NCI-H1694 treated with DMSO at 0.1 percent for 48 hours (cell line): ENCODE data around the gene PBX4.
"Not testable (repeated sequence)": the region's sequence is repeated elsewhere in the genome, so short reads cannot be mapped to it uniquely, and the experiment has no call there.

Experiments used
- DNase-seq: peaks from one replicate; lab custom pipeline; 2025; lab: John Stamatoyannopoulos, UW

PBX4 gene, protein sequence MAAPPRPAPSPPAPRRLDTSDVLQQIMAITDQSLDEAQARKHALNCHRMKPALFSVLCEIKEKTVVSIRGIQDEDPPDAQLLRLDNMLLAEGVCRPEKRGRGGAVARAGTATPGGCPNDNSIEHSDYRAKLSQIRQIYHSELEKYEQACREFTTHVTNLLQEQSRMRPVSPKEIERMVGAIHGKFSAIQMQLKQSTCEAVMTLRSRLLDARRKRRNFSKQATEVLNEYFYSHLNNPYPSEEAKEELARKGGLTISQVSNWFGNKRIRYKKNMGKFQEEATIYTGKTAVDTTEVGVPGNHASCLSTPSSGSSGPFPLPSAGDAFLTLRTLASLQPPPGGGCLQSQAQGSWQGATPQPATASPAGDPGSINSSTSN

DNA sequence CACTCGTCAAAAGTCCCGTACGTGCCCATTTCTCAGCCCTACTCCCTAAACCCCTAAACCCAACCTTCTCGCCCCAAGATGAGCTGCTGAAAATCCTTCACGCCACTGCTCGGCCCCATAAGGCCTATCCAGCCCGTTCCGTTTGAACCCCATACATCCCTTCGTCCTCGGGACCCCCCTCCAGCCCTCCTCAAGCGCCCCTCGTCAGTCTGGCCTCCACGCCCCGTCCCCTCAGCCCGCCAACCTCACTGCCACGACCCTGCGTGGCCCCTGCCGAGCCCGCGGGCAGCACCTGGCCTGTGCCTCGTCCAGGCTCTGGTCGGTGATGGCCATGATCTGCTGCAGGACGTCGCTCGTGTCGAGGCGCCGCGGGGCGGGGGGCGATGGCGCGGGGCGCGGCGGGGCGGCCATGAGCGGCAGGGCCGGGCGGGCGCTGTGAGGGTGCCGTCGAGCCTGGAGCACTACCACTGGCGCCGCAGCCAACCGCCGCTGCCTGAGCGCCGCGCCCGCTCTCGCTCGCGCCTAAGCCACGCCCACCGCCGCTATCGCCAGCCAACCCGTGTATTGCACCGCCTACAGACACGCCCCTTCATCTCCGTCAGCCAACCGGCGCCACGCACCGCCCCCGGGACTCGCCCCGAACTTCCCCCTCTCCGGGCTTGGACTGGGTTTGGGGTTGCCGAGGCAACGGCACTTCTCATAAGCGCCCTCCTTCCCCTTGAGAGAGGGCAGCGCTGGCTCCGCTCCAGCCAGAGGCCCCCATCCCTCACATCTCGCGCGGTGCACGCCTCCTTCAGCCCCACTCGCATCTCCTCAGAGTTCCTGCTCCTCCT is at the start of gene PBX4:
Gene PBX4, minus strand, starts transcription at position 469 of the 833 bp plus-strand sequence. Its CDS starts 58 bp downstream, at position 411.
- DNase-seq: peak; percentile 93

DNA sequence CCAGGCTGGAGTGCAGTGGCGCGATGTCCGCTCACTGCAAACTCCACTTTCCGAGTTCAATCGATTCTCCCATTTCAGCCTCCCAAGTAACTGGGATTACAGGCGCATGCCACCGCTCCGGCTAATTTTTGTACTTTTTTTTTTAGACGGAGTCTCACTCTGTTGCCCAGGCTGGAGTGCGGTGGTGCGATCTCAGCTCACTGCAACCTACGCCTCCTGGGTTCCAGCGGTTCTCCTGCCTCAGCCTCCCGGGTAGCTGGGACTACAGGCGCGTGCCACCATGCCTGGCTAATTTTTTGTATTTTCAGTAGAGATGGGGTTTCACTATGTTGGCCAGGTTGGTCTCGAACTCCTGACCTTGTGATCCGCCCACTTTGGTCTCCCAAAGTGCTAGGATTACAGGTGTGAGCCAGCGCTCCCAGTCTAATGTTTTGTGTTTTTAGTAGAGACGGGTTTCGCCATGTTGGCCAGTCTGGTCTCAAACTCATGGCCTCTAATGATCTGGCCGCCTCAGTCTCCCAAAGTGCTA is 47.0 kb upstream of the PBX4 start:
- DNase-seq: not testable (repeated sequence)

DNA sequence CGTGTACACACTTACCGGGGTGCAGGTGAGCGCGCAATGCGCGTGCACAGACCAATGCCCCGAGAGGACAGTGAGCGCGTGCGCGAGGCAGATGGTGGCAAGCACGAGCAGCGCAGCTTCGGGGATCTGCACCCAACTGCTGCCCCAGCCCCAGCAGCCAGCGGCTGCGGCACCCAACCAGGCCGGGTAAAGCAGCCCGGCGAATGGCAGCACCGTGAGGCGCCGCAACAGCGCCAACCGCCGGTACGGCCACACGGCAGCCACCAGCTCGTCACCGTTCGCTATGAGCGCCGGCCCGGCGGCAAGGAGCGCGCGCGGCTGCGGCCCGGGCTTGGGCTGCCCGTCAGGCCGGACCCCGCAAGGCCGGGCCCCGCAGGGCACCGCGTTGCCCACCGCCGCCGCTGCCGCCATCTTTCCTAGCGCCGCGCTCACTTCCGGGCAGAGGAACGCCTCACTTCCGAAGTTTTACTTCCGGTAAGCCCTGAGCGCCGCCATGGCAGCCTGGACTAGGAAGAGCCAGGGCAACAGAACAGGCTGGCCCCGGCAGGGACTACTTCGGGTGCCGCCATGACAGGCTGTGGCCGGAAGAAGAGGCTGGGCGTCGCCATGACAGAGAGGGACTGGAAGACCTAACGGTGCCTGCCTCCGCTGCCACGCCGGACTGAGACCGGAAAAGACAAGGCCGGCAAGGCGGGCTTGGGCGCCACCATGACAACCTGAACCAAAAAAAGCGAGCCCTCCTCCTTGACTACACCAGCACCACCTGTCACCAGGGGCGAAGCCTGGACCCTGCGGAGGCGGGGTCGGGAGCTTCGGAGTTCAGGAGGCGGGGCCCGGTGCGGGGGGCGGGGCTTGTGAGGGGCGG is 45.0 kb upstream of the PBX4 start, which contains the start of gene ATP13A1:
Gene ATP13A1, minus strand, starts transcription at position 421 of the 865 bp plus-strand sequence. Its CDS starts 10 bp downstream, at position 411.
- DNase-seq: peak; percentile 98

DNA sequence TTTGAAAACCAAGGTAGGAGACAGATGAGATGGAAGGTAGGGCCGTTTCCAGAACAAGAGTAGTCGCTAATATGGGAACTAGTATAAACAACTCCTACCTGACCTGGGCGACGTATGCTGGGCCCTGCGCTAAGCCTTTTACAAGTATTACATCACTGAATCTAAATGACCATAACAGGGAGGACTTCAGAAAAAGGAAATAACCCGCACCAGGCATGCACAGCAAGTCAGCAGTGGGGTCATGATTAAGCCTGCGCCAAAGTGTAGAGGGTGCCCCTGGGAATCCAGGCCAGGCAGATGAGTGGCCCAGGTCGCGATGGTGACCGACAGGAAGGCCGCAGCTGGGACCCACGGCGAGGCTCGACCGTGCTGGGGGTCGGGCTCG is 44.4 kb upstream of the PBX4 start:
- no peak for DNase-seq

DNA sequence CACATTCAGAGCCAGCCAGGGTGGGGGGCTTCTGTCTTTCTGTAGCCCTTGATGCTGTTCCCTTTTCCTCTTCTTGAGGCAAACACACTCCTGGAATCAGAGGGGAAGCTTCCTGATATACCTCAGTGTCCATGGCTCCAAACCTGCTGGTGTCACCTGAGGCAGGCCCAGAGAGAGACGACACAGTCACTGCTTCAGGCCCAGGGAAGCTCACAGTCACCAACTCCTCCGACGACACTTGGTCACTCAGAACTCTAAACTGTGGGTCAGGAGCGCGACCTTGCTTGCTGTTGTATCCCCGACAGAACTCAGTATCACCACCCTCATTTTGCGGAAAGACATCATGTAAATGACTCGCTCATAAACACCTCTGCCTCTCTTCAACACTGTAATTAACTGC is 43.9 kb upstream of the PBX4 start:
- no peak for DNase-seq

DNA sequence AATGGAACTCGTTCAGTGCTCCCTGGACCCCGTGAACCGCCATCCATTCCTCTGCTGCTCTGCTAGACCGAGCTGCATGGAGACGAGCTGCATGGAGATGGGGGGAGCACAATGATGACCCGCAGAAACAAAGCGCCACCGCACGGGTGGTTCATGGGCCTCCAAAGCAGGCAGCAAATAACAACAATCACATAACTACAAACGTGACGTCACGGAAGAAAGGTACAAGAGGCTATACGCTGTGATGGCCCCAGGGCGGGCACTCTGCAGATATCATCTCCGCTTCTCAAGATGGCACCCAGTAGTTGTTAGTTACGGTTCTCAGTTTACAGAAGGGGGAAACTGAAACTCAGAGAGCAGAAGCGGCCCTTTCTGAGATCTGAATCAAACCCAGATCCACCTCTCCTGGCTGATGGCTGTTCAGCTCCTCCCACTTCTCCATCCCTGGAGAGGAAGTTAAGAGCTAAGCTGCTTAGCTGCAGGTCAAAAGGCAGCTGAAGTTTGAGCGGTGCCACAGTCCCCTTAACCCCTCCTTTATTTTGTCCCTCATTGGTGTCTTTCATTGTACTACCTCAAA is 43.3 kb upstream of the PBX4 start:
- DNase-seq: no peak

DNA sequence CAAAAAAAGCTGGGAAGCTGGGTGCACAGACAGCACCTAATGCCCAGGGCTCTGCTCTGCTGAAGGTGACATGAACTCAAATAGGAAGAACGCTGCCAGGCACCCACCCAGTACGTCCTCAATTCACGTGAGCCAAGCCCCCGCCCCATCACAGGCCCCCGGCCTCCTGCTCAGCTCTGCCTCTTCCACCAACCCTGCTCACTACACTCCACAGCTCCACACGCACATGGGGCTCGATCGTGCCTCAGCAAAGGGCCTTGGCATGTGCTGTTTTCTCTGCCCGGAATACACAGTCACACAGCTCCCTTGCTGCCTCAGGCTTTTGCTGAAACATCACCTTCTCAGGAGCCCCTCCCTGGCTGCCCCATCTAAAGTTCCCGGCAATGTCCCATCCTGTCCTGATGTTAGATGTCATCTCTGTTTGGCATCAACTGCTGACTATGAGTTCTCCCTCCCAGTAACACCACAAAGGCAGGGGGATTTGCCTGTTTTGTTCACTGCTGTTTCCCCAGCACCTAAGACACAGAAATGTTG is 42.7 kb upstream of the PBX4 start:
- DNase-seq: no peak

DNA sequence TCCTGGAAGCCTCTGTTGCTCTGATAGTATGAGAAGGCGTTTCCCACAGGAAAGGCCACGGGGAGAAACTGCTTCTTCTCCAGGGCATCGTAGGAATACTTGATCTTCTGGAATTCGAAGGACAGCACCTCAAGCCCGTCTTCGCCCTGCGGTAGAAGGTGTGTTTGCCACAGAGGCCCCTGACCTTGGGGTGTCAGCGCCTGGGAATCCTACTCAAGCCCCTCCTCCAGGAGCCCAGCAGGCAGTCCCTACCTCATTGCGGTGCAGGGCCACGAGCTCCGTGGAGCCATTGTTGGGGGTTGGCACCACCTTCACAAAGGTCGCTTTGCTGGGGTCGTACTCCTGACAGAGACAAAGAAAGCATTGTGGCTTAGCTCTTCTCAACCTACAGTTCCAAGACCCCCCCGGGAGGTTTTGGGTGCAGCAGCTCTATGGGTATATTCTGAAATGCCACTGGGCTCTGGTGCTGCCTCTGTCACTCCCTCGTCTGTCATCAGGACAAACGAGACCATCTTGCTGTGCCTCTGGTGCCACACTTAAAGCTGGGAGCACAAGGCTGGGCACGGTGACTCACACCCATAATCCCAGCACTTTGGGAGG is 41.3 kb upstream of the PBX4 start:
- DNase-seq: no peak

DNA sequence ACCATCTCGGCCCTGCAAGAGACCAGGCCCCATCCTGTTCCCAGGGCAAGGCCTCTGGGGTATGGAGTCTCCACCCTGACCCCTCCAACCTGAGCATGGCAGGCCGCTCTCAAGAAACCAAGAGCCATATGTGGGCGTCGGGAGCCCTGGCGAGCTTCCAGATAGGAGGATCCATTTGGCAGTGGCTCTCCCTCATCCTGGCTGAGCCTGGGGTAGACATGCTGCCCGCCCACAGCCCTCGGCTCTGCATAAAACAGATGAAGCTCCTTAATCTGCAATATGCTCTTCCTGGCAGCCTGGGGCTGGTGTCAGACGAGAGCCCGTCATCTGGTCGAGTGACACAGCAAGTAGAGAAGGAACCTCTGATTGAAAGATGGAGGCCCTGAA is 38.9 kb upstream of the PBX4 start:
- peak; percentile 95 for DNase-seq

DNA sequence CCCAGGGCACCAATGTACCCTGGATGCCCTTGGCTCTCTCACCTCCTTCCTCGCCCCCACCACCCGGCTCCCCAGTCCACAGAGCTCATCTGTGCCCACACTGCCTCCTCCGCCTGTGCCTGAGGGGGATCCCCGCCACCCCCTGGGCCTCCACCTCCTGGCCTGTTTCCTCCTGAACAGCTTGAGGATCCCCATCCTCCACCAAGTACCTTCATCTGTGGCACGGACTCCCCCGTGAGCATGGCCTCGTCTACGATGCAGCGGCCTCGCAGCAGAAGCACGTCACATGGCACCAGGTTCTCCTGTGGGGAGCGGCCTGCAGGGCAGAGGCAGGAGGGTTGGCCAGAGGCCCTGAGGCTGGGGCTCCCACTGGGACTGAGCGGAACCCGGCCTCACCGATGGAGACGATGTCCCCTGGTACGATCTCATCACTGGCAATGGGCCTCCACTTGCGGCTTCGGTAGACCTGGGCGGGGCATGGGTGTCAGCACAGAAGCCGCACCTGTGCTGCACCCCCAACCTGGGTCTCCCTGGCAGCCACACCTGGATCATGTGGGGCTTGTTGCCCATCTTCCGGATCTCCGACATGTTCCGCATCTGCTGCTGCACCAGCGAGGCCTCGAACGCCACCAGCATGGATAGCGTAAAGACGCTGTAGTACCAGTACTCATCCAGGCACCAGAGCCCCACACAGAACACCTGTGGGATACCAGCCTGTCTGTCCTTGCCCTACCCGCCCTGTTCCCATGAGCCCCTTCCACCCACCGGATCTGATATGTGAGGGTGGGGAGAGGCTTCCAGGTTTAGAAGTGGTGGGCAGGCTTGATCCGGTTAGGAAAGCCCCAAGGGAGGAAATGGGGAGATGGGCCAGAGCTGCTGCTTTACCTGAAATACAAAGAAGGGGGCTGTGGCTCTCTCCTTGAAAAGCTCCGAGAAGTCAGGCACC is 38.2 kb upstream of the PBX4 start:
- DNase-seq: no peak

DNA sequence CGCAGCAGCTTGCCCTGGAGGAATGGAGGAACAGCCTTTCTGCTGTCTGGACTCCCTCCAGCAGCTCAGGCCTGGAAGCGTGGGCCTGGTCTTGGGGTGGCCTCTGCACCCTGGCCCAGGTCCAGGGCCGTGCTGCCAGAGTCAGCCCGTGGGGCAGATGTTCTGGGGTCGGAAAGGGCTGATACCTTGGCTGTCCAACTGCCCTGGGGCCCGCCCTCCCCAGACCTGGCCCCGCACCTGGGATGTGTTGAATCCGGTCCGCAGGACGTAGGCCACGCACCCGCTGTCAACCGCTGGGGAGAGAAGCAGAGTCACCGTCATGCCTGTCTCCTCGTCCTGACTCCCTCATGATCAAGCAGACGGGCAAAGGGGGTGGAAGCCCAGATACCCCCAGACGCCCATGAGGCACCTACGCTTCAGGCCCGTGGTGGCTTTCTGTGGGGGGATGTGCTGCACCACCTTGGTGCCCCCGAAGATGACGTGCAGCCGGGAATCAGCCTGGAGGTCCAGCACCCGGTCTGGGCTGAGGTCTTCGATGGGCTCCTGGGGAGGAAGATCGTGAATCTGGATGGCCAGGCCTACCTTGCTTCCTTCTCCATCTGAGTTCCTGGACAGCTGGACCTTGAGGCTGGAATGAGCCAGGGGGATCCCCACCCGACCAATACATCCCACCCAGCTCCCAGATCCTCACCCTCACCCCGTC is 37.3 kb upstream of the PBX4 start:
- no peak for DNase-seq

DNA sequence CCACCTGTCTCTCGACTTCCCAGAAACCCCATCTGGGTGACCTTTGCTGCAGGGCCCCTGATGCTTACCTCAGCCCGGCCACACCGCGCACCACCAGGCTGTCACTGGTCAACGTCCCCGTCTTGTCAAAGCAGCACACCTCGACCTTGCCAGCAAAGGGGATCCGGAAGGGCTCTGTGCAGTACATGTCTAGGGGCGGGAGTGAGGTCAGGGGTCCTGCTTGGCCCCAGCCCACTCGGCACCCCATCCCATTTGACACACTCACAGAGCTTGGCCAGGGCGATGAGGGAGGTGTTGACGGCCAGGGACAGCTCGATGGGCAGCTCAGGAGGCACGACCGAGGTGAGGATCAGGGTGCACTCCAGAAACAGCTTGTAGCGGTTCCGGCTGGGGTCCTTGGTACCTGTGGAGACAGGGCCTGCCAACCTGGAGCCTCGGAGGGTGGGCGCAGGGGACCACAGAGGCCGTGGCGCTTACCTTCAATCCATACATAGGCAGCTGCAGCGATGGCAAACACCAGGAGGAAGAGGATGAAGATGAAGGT is 36.6 kb upstream of the PBX4 start:
- DNase-seq: no peak

DNA sequence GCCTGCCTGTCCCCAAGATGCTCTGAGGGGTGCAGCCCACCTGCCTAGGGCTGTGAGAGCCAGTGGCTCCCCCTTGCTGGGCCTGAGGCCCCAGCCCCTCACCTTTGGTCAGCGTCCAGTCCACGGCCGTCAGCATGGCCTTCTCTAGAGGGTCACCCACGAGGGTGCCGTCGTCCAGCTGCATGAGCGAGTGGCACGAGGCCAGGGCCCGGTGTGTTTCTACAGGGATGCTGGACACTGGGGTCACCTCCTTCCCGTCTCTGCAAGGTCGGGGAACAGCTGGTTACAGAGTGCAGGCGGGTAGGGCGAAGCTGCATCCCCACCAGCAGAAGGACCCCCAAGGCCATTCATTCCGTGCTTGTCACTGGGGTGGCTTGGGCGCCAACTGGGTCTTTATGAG is 36.0 kb upstream of the PBX4 start:
- DNase-seq: no peak

DNA sequence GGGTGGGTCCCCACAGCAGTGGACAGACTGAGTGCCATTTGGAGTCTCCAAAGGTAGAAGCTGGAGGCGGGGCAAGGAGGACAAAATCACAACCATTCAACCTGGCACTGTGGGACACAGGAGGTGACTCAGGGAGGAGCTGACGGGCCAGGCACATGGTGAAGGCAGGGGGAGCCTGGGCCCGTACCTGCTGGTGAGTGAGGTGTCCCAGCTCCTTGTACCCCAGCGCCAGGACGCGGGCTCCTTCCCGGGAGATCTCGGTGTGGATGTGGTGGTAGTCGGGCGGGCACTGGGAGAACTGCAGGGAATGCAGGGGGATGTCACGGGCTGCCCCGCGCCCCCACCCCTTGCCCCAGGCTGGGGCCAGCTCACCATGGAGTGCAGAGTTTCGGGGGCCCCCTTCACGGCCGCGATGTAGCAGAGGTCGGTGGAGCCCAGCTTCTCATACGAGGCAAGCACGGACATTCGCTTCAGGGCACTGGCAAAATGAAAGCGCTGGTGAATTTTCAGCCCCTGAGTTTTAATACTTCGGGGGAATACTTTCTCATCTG is 35.2 kb upstream of the PBX4 start:
- no peak for DNase-seq

DNA sequence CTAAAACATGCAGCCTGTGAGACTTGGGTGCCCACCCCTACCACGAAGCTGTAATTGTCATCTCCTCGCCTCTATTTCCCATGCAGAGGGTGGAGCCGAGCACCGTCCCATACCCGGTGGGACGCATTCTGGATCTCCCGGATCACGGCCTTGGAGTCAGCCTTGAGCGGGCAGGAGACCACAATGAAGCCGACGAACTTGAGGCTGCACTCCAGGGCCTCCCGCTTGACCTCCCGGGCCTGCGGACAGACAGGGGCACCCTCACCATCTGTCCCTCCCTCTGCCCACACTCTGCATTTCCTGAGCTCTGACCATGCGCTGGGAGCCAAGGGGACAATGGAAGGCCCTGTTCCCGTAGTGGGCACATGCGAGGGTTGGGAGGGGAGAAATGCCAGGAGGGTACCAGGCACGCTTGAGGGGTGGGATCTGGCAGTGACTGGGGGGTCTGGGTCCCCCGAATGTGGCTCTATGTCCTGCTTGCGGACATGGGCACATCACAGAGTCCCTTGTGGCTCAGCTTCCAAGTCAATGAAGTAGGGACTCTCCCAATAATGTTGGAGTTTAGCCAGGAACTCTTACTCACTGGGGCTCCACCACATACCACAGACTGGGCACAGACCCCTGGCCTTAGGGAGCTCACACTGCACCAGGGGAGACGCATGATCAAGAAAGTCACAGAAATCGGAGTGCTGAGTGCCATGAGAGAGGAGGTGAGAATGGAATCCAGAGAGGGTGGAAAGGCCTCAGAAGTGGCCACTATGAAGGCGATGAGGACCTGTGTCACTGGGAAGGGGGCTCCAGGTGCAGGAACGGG is 34.2 kb upstream of the PBX4 start:
- DNase-seq: no peak

DNA sequence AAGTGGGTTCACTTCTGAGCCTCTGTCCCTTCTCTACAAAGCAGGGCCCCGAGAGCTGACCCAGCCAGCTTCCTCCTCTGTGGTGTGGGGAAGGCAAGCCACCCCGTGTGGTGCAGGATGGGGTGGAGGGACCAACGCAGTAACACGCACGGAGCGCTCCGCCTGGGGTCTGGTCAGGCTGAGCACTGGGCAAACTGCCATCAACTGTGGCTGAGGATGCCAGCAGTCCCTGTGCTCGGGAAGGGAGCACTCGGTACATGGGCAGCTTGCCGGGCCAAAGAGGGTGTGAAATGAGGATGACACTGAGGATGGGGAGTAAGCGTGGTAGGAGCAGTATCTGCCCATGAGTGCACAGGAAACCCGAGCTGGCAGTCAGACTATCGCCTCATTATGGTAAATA is 32.6 kb upstream of the PBX4 start:
- no peak for DNase-seq

DNA sequence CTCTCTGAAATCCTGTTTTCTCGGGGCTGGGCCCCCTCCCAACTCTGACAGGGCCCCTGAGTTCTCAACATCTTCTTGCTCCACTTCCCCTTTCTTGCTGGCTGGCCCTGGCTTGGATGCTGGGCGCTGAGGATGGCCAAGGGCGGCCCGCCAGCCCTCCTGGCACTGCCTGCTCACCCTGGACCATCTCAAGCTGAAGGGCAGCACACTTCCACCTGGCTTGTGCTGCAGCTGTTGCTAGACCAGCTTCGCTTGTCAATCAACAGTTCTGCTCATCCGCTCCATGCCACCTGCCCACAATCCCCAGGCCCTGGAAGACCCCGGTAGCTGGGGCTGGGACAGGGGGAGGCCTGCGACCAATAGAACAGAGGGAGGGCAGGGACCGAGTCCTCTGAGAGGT is 31.8 kb upstream of the PBX4 start:
- DNase-seq: no peak

DNA sequence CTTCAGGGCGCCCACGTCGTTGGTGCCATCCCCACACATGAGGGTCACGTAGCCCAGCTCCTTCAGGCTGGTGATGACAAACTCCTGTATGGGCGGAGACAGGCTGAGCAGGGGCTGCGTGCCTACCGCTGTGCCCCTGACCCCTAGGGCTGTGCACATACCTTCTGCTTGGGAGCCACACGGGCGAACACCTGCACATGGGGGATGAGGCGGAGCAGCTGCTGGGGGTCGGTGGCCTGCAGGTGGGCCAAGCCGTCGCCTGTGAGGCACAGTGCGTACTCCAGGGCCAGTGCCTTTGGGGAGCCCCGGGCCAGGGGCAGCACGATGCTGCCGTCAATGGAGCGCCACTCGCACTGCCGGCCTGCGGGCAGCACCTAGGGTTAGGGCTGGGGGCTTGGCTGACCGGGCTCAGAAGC is 31.1 kb upstream of the PBX4 start:
- no peak for DNase-seq
